Astrocyte (in vitro differentiated cells and primary cell): ENCODE results near the gene DNAH11.

Experiments
- EZH2 ChIP-seq: IDR thresholded peaks from 2 replicates; pipeline ENCODE4 v1.6.1; 2012; ENCODE audit warnings: mild to moderate bottlenecking, low read length, inconsistent platforms; ENCODE audit not compliant: insufficient read depth
- TF ChIP-seq, protein P1 (sequence below): IDR thresholded peaks from 2 replicates; pipeline ENCODE4 v1.5.1; 2011; ENCODE audit warnings: low read depth, mild to moderate bottlenecking, inconsistent platforms, low read length, moderate library complexity; ENCODE audit not compliant: insufficient read depth

DNA sequence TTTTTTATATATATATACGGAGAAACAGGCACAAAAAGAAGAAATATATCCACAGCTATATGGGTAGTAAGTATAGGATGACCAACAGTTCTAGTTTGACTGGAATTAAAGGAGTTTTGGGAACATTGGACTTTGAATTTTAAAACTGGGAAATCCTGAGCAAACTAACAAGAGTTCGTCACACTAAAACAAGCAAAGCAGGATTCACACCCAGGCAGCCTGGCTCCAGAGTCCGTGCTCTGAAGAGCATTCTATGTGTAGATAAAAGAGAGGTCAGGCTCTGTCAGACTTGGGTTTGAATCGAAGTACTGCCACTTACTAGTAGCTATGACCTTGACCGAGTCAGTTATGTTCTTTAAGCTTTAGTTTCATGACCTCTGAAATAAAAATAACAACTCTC is 191.0 kb downstream of the DNAH11 start:
- TF ChIP-seq, protein P1, sequence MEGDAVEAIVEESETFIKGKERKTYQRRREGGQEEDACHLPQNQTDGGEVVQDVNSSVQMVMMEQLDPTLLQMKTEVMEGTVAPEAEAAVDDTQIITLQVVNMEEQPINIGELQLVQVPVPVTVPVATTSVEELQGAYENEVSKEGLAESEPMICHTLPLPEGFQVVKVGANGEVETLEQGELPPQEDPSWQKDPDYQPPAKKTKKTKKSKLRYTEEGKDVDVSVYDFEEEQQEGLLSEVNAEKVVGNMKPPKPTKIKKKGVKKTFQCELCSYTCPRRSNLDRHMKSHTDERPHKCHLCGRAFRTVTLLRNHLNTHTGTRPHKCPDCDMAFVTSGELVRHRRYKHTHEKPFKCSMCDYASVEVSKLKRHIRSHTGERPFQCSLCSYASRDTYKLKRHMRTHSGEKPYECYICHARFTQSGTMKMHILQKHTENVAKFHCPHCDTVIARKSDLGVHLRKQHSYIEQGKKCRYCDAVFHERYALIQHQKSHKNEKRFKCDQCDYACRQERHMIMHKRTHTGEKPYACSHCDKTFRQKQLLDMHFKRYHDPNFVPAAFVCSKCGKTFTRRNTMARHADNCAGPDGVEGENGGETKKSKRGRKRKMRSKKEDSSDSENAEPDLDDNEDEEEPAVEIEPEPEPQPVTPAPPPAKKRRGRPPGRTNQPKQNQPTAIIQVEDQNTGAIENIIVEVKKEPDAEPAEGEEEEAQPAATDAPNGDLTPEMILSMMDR: no peak
- no peak for TF ChIP-seq EZH2
